Measurements from ENCODE around the gene KRT74. TPM values are rescaled to one million over a fixed set of nuclear protein-coding genes. Genes with fewer than 3 reads are reported as not detected.

The KRT74 gene
- polyA plus RNA-seq, 1 experiment = not detected

DNA sequence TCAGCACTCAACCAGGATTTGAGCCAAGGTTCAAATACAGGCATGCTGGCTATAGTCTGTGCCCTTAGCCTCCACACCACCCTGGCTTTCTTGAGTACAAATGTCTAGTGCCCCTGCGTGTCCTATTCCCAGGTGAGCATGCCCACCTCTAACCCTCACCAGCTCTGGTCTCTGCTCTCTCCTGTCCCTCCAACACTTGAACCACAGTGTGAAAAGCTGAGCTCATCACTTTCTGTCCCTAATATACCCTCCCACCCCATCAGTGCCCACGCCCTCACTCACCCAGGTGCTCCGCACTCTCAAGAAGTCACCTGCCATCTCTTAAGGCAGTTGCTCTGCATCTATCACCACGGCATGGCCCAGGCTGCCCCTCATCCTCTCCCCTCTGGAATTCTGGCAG is 13.7 kb downstream of the KRT74 start:
- POLR2A ChIA-PET = no interaction called here
- peaks cover 24% of the 10 kb centered on the region for H3K27me3 ChIP-seq (ENCODE audit: control insufficient read depth, insufficient read depth, low read length)
- CTCF ChIA-PET = interaction anchor here (0.7 to 1.4 kb wide), 3 partner anchors 27 to 191 kb away, joined by 3 to 4 read pairs (median 3); no protein-coding TSS in a partner anchor
- no peak overlapping the region for H3K4me3 ChIP-seq (ENCODE audit: low read depth, low read length)
- no peaks in the 10 kb centered on the region for H3K36me3 ChIP-seq (ENCODE audit: control insufficient read depth, insufficient read depth, low read length)
- no peak for DNase-seq (ENCODE audit: low read depth)
- TF ChIP-seq, protein P1, sequence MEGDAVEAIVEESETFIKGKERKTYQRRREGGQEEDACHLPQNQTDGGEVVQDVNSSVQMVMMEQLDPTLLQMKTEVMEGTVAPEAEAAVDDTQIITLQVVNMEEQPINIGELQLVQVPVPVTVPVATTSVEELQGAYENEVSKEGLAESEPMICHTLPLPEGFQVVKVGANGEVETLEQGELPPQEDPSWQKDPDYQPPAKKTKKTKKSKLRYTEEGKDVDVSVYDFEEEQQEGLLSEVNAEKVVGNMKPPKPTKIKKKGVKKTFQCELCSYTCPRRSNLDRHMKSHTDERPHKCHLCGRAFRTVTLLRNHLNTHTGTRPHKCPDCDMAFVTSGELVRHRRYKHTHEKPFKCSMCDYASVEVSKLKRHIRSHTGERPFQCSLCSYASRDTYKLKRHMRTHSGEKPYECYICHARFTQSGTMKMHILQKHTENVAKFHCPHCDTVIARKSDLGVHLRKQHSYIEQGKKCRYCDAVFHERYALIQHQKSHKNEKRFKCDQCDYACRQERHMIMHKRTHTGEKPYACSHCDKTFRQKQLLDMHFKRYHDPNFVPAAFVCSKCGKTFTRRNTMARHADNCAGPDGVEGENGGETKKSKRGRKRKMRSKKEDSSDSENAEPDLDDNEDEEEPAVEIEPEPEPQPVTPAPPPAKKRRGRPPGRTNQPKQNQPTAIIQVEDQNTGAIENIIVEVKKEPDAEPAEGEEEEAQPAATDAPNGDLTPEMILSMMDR (IDR thresholded peaks at IDR 0.05; ENCODE audit: insufficient read depth, low read depth, low read length) = no peak

- TF ChIP-seq, protein P1 (IDR thresholded peaks at IDR 0.05; ENCODE audit: insufficient read depth, low read depth, low read length) = no peak
- DNase-seq (ENCODE audit: low read depth) = no peak
- POLR2A ChIA-PET = no interaction called here
- no peaks in the 10 kb centered on the region for H3K36me3 ChIP-seq (ENCODE audit: control insufficient read depth, insufficient read depth, low read length)
- peaks cover 27% of the 10 kb centered on the region for H3K27me3 ChIP-seq (ENCODE audit: control insufficient read depth, insufficient read depth, low read length)
- H3K4me3 ChIP-seq (ENCODE audit: low read depth, low read length) = no peak overlapping the region
- CTCF ChIA-PET = interaction anchor here (1.0 kb wide), 1 partner anchor 321 kb away, joined by 3 read pairs; no protein-coding TSS in a partner anchor
These were observed 14.7 kb downstream of the KRT74 start for GRCh38 chr12:52558781-52559445.

DNA sequence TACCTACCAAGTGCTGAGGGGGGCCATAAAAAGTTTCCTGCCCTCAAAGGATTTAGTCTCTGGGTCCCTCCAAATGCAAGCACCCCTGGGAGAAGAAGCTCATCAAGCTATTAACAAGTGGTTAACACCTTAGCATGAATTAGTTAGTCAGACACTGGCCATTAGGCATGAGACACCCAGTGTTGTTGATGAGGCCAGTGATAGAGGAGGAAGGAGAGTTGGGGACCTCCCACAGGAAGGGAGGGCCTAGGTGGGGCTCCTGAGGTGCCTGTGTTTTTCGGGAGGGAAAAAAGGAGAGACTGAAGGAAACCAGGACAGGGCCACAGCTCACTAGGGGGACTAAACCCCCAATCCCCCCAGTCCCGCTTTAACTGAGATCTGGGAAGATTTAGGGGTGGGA is 16.2 kb downstream of the KRT74 start:
- Histone ChIP-seq H3K36me3 (ENCODE audit: control insufficient read depth, insufficient read depth, low read length) (no peaks in the 10 kb centered on the region), H3K4me3 (ENCODE audit: low read depth, low read length) (no peak overlapping the region), H3K27me3 (ENCODE audit: control insufficient read depth, insufficient read depth, low read length) (peaks cover 27% of the 10 kb centered on the region)
- CTCF ChIA-PET = no interaction called here
- POLR2A ChIA-PET = no interaction called here
- TF ChIP-seq, protein P1 (IDR thresholded peaks at IDR 0.05; ENCODE audit: insufficient read depth, low read depth, low read length) = no peak
- DNase-seq (ENCODE audit: low read depth) = no peak

GRCh38 chr12:52555577-52555976 is 18.1 kb downstream of the KRT74 start:
- ChIA-PET CTCF (interaction anchor here (1.1 to 1.5 kb wide), 2 partner anchors 22 to 311 kb away, joined by 3 to 5 read pairs; no protein-coding TSS in a partner anchor), POLR2A (no interaction called here)
- no peak overlapping the region for H3K4me3 ChIP-seq (ENCODE audit: low read depth, low read length)
- peaks cover 26% of the 10 kb centered on the region for H3K27me3 ChIP-seq (ENCODE audit: control insufficient read depth, insufficient read depth, low read length)
- DNase-seq (ENCODE audit: low read depth) = no peak
- H3K36me3 ChIP-seq (ENCODE audit: control insufficient read depth, insufficient read depth, low read length) = no peaks in the 10 kb centered on the region
- TF ChIP-seq, protein P1 (IDR thresholded peaks at IDR 0.05; ENCODE audit: insufficient read depth, low read depth, low read length) = no peak

GRCh38 chr12:52552681-52553195 is 20.9 kb downstream of the KRT74 start, which contains the start of gene KRT71:
KRT71 (minus strand) TSS chr12:52553145; CDS start chr12:52553077, 68 bp downstream.
- H3K4me3 ChIP-seq (ENCODE audit: low read depth, low read length) = no peak within 1 kb of the TSS
- H3K36me3 ChIP-seq (ENCODE audit: control insufficient read depth, insufficient read depth, low read length) = no peaks in the 10 kb centered on the region
- CTCF ChIA-PET = interaction anchor here (2.8 kb wide), 1 partner anchor 12 kb away, joined by 6 read pairs; no protein-coding TSS in a partner anchor
- TF ChIP-seq, protein P1 (IDR thresholded peaks at IDR 0.05; ENCODE audit: insufficient read depth, low read depth, low read length) = no peak
- no peak for DNase-seq (ENCODE audit: low read depth)
- peaks cover 22% of the 10 kb centered on the region for H3K27me3 ChIP-seq (ENCODE audit: control insufficient read depth, insufficient read depth, low read length)
- POLR2A ChIA-PET = no interaction called here
